CD4-positive, alpha-beta memory T cell (primary cell): ENCODE data around the gene CSNK1G1. TPM values are rescaled to one million over a fixed set of nuclear protein-coding genes. Genes with fewer than 3 reads are reported as not detected.
A peak's percentile ranks its signal among the peaks of the same experiment; 100 is the strongest.

Experiments
- CTCF ChIA-PET: fragments of 350-600 bp; sonication (Branson Sonifier 250); formaldehyde crosslinking; loops from one replicate; lab custom pipeline; 2021; ENCODE audit warnings: inconsistent platforms; ENCODE audit not compliant: partially characterized antibody; lab: Charles Lee
- POLR2A ChIA-PET: fragments of 350-600 bp; sonication (Branson Sonifier 250); formaldehyde crosslinking; loops from one replicate; lab custom pipeline; 2021; ENCODE audit not compliant: partially characterized antibody; lab: Charles Lee
- DNase-seq, 5 donors: peaks; one replicate each; pipeline versions ENCODE4 v3.0.0 to v3.0.0-alpha.2; 2020 to 2022; ENCODE audit warnings: mixed read lengths in 1 of 5
- H3K27ac ChIP-seq: one replicate; pipeline ENCODE4 v1.7.0; 2013; ENCODE audit warnings: low read depth, low read length
- H3K27me3 ChIP-seq: 2 replicates; pipeline ENCODE4 v1.7.0; 2013; ENCODE audit warnings: mild to moderate bottlenecking, low read length, moderate library complexity; ENCODE audit not compliant: insufficient read depth
- H3K36me3 ChIP-seq: 2 replicates; pipeline ENCODE4 v1.7.0; 2013; ENCODE audit warnings: mild to moderate bottlenecking, low read length, moderate library complexity; ENCODE audit not compliant: insufficient read depth
- H3K4me1 ChIP-seq: 2 replicates; pipeline ENCODE4 v1.7.0; 2013; ENCODE audit warnings: mild to moderate bottlenecking, low read length, moderate library complexity; ENCODE audit not compliant: insufficient read depth
- H3K4me3 ChIP-seq, 2 donors: one replicate each; pipeline ENCODE4 v1.7.0; 2013; ENCODE audit warnings: low read length in 2 of 2, mild to moderate bottlenecking in 1 of 2
- H3K9me3 ChIP-seq, 2 donors: one replicate each; pipeline ENCODE4 v1.7.0; 2013; ENCODE audit warnings: low read length in 2 of 2, control low read depth in 1 of 2; ENCODE audit not compliant: control insufficient read depth in 1 of 2
- H3K27ac Mint-ChIP-seq, 7 donors: one replicate each; pipeline ENCODE4 v1.8.0; 2020 to 2021; ENCODE audit warnings: mixed read lengths in 7 of 7, mild to moderate bottlenecking in 6 of 7, inconsistent platforms in 3 of 7, moderate library complexity in 3 of 7
- H3K27me3 Mint-ChIP-seq, 2 donors: one replicate each; pipeline ENCODE4 v1.8.0; 2020 to 2021; ENCODE audit warnings: mixed read lengths in 2 of 2
- H3K36me3 Mint-ChIP-seq, 2 donors: one replicate each; pipeline ENCODE4 v1.8.0; 2020 to 2021; ENCODE audit warnings: mixed read lengths in 2 of 2, inconsistent platforms in 1 of 2, mild to moderate bottlenecking in 1 of 2
- H3K4me1 Mint-ChIP-seq, 4 donors: one replicate each; pipeline ENCODE4 v1.8.0; 2020 to 2021; ENCODE audit warnings: mixed read lengths in 4 of 4, mild to moderate bottlenecking in 1 of 4
- H3K4me3 Mint-ChIP-seq, 8 donors: one replicate each; pipeline ENCODE4 v1.8.0; 2020 to 2021; ENCODE audit warnings: mixed read lengths in 8 of 8, mild to moderate bottlenecking in 7 of 8, moderate library complexity in 6 of 8, inconsistent platforms in 3 of 8
- H3K9me3 Mint-ChIP-seq, 8 donors: one replicate each; pipeline ENCODE4 v1.8.0; 2020 to 2021; ENCODE audit warnings: mixed read lengths in 8 of 8, mild to moderate bottlenecking in 5 of 8, inconsistent platforms in 3 of 8, moderate library complexity in 1 of 8
- intact Hi-C: fragments of 100-400 bp; cut with micrococcal nuclease; formaldehyde crosslinking; loops from one replicate; pipeline ENCODE4 v1.15.1; 2023
- polyA plus RNA-seq, 2 donors: library from polyadenylated mRNA; unstranded; fragments of 300-500 nt; fragmentation: Illumina TruSeq; gene quantifications; one replicate each; pipeline ENCODE4 v1.2.3, GENCODE V29; 2021
- total RNA-seq, 2 experiments: library from RNA; stranded (reverse); gene quantifications; one replicate each; pipeline ENCODE4 v1.2.3, GENCODE V29; 2021

CSNK1G1 gene
- total and polyA plus RNA-seq, 4 experiments from 2014 or later: 6.2 to 27.7 (median 24.1) TPM

DNA sequence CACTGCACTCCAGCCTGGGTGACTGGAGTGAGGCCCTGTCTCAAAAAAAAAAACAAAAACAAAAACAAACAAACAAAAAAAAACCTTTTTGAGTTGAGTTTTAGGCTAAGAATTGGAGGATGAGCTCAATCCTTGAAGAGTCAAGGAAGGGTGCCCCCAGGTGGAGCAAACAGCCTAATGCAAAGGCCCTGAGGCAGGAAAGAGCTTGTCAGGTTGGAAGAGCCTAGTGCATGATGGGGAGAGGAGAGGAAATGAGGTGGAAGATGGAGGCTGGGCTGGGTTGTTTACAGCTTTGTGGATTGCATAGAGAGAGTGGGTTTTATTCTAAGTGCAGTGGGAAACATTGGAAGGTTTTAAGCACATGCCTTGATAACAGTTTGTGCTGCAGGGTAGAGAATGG, 206.5 kb downstream of the CSNK1G1 start:
- H3K27ac ChIP-seq: no peak overlapping the region
- H3K4me1 Mint-ChIP-seq: peaks cover 14 to 35% (median 24%) of the 10 kb centered on the region in 4 donors
- peaks cover 34% of the 10 kb centered on the region for H3K4me1 ChIP-seq
- ChIA-PET CTCF (interaction anchor here (1.3 kb wide), 1 partner anchor 12 kb away, joined by 5 read pairs; no protein-coding TSS in a partner anchor), POLR2A (interaction anchor here (0.9 to 7.1 kb wide), 2 partner anchors 13 to 54 kb away, joined by 5 to 48 read pairs; partner anchors contain the start of genes CIAO2A, PPIB and SNX1)
- DNase-seq: no peak
- no peak overlapping the region for H3K4me3 ChIP-seq
- intact Hi-C loops: no loop called here
- H3K36me3 Mint-ChIP-seq: peaks cover 0 to 11% of the 10 kb centered on the region in 2 donors
- no peaks in the 10 kb centered on the region for H3K9me3 ChIP-seq
- H3K9me3 Mint-ChIP-seq: peaks cover 0 to 2% (median 0%) of the 10 kb centered on the region in 8 donors
- H3K4me3 Mint-ChIP-seq: peak overlapping the region; percentile 5 to 61 (median 32)
- H3K36me3 ChIP-seq: peaks cover 3% of the 10 kb centered on the region
- H3K27me3 Mint-ChIP-seq: peaks cover 5 to 8% of the 10 kb centered on the region in 2 donors
- peaks cover 6% of the 10 kb centered on the region for H3K27me3 ChIP-seq
- peak overlapping the region in 3 of 7 donors; percentile 29 to 62 (median 52) for H3K27ac Mint-ChIP-seq

DNA sequence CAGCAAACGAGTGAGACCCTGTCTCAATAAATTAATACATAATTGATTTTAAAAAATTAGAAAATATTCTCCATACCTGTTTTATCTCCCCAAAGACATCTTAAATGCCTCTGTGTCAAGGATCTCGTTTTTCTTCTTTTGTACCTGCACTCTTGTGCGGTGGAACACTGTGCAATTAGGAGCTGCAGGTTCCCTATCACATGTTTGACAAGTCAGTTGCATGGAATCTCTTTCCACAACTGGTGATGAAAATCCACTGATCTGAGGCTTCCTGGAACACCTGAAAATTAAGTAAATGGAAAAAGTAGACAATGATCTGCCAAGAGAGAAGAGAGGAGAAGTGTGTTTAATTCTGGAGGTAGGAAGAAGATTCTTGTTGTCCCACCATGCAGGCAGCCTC, 207.4 kb downstream of the CSNK1G1 start:
- H3K27ac ChIP-seq: no peak overlapping the region
- Mint-ChIP-seq H3K27me3 (peaks cover 5 to 8% of the 10 kb centered on the region in 2 donors), H3K4me3 (no peak overlapping the region), H3K9me3 (no peaks in the 10 kb centered on the region), H3K4me1 (peaks cover 13 to 31% (median 21%) of the 10 kb centered on the region in 4 donors), H3K36me3 (peaks cover 2 to 15% of the 10 kb centered on the region in 2 donors), H3K27ac (peak overlapping the region in 1 of 7 donors; percentile 3)
- H3K27me3 ChIP-seq: peaks cover 6% of the 10 kb centered on the region
- intact Hi-C loops: no loop called here
- peaks cover 3% of the 10 kb centered on the region for H3K36me3 ChIP-seq
- H3K4me1 ChIP-seq: peaks cover 30% of the 10 kb centered on the region
- H3K4me3 ChIP-seq: no peak overlapping the region
- no peaks in the 10 kb centered on the region for H3K9me3 ChIP-seq
- POLR2A ChIA-PET: interaction anchor here (1.4 kb wide), 1 partner anchor 14 kb away, joined by 4 read pairs; the partner anchor contains the start of gene PPIB
- DNase-seq: no peak
- CTCF ChIA-PET: interaction anchor here (1.3 kb wide), 1 partner anchor 11 kb away, joined by 5 read pairs; no protein-coding TSS in a partner anchor

DNA sequence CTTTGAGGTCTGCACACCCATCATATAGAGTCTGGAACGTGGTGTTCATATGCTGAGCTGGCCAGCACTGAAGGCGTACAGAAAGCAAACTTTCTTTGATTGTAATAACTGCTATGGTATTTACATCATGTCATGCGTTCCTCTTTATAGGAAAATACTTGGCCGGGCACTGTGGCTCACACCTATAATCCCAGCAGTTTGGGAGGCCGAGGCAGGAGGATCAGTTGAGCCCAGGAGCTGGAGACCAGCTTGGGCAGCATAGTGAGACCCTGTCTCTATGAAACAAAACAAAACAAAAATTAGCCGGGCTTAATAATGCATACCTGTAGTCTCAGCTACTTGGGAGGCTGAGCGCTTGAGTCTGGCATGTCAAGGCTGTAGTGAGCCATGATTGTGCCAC, 207.8 kb downstream of the CSNK1G1 start:
- H3K9me3 Mint-ChIP-seq: no peaks in the 10 kb centered on the region
- H3K4me1 ChIP-seq: peaks cover 26% of the 10 kb centered on the region

DNA sequence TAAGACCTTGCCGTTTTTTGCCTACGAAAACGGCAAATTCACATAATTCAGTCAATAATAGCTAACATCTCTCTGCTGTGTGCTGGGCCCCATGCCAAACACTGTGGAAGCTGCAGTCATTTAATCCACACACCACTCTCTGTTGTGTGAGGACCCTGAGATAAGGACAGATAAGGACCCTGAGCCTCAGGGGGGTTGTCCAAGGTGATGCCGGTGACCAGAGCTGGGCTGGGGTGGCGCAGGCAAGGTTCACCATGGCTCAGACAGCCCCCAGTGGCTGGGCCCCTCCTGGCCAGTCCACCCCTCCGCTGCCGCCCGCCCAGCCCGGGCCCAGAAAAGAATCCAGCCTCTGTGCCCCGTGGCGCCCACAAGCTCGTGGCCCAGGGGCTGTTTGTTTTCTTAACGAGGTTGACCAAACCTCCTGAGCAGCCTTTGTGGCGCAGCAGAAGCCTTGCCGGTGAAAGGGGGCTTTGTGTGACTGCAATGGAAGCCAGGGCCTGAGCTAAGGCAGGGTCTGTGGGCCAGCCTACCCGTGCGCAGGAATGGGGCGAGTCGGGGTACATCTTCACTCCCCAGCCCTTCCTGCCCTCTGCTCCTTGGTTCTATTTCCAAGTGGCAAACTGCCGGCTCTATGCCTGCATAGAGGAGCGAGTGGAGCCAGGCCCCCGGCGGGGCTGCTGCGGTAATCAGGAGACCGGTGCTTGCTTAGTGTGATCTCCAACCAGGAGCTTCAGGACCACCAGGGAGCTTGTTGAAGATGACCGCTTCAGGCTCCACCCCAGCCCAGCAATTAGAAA, 208.9 kb downstream of the CSNK1G1 start:
- Mint-ChIP-seq H3K4me1 (peaks cover 11 to 19% (median 13%) of the 10 kb centered on the region in 4 donors), H3K27me3 (peaks cover 1 to 3% of the 10 kb centered on the region in 2 donors), H3K4me3 (no peak overlapping the region), H3K36me3 (peaks cover 10 to 25% of the 10 kb centered on the region in 2 donors), H3K9me3 (no peaks in the 10 kb centered on the region), H3K27ac (no peak overlapping the region)
- Histone ChIP-seq H3K27ac (no peak overlapping the region), H3K9me3 (no peaks in the 10 kb centered on the region), H3K4me1 (peaks cover 16% of the 10 kb centered on the region), H3K36me3 (peaks cover 3% of the 10 kb centered on the region), H3K4me3 (no peak overlapping the region), H3K27me3 (no peaks in the 10 kb centered on the region)
- intact Hi-C loops: no loop called here
- no peak for DNase-seq
- ChIA-PET POLR2A (interaction anchor here (1.4 kb wide), 1 partner anchor 15 kb away, joined by 4 read pairs; the partner anchor contains the start of gene PPIB), CTCF (interaction anchor here (0.7 kb wide), 1 partner anchor 209 kb away, joined by 3 read pairs; the partner anchor contains the start of gene CSNK1G1)

More for the DNA sequence above, 207.8 kb downstream of the CSNK1G1 start:
- Mint-ChIP-seq H3K27me3 (peaks cover 3 to 5% of the 10 kb centered on the region in 2 donors), H3K4me3 (no peak overlapping the region), H3K36me3 (peaks cover 4 to 16% of the 10 kb centered on the region in 2 donors), H3K4me1 (peaks cover 11 to 27% (median 18%) of the 10 kb centered on the region in 4 donors), H3K27ac (no peak overlapping the region)
- H3K27ac ChIP-seq: no peak overlapping the region
- ChIA-PET POLR2A (interaction anchor here (0.6 to 1.4 kb wide), 2 partner anchors 14 to 315 kb away, joined by 3 to 4 read pairs; partner anchors contain the start of gene PPIB), CTCF (interaction anchor here (0.7 kb wide), 1 partner anchor 208 kb away, joined by 3 read pairs; the partner anchor contains the start of gene CSNK1G1)
- no peaks in the 10 kb centered on the region for H3K9me3 ChIP-seq
- no peak overlapping the region for H3K4me3 ChIP-seq
- H3K27me3 ChIP-seq: peaks cover 4% of the 10 kb centered on the region
- DNase-seq: no peak
- peaks cover 3% of the 10 kb centered on the region for H3K36me3 ChIP-seq
- intact Hi-C loops: no loop called here

DNA sequence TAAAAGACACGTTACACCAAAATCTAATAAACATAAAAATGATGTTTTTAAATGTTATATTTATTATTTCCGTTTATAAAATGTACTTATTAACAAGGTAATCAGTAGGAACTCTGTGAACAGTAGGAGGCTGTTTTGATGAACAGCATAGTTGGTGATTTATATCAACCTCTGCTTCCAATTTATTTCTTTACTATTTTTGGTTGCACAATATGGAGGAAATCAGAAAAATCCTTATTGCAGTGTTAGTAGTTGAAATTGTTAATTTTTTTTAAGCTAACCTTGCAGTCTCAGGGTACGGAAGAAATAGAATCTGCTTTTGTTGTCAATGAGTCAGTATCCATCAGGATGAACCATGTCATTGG, 209.5 kb downstream of the CSNK1G1 start:
- H3K4me1 ChIP-seq: peaks cover 12% of the 10 kb centered on the region
- H3K27me3 ChIP-seq: no peaks in the 10 kb centered on the region
- H3K9me3 Mint-ChIP-seq: no peaks in the 10 kb centered on the region
- ChIA-PET CTCF (no interaction called here), POLR2A (interaction anchor here (1.6 kb wide), 1 partner anchor 16 kb away, joined by 6 read pairs; the partner anchor contains the start of gene PPIB)
- no peaks in the 10 kb centered on the region for H3K9me3 ChIP-seq
- intact Hi-C loops: no loop called here
- no peak overlapping the region for H3K27ac ChIP-seq
- H3K4me3 Mint-ChIP-seq: no peak overlapping the region
- H3K27ac Mint-ChIP-seq: no peak overlapping the region
- H3K4me3 ChIP-seq: no peak overlapping the region
- H3K4me1 Mint-ChIP-seq: peaks cover 11 to 19% (median 13%) of the 10 kb centered on the region in 4 donors
- H3K36me3 Mint-ChIP-seq: peaks cover 15 to 30% of the 10 kb centered on the region in 2 donors
- no peak for DNase-seq
- peaks cover 1 to 3% of the 10 kb centered on the region in 2 donors for H3K27me3 Mint-ChIP-seq
- peaks cover 6% of the 10 kb centered on the region for H3K36me3 ChIP-seq

DNA sequence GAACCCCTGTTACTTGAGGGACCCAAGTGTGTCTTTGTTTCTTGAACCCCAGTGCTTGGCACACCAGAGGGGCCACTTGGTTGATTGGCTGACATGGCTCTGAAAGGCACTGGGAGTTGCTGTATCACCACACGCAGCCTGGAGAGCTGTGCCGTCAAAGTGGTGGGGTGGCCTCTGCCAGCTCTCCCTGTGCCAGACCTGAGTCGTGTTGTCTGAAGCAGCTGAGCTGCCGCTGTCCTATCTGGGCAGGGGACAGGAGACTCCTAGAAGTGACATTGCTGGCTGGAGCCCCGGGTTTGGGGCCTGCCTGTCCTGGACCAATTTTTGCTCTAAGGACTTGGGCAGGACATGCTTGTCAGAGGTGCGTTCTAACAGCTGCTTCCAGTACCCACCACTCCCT, 209.9 kb downstream of the CSNK1G1 start:
- Mint-ChIP-seq H3K27ac (no peak overlapping the region), H3K4me1 (peaks cover 10 to 15% (median 11%) of the 10 kb centered on the region in 4 donors), H3K27me3 (peaks cover 1 to 2% of the 10 kb centered on the region in 2 donors), H3K36me3 (peaks cover 19 to 35% of the 10 kb centered on the region in 2 donors), H3K4me3 (no peak overlapping the region), H3K9me3 (no peaks in the 10 kb centered on the region)
- no peaks in the 10 kb centered on the region for H3K27me3 ChIP-seq
- DNase-seq: no peak
- H3K36me3 ChIP-seq: peaks cover 10% of the 10 kb centered on the region
- ChIA-PET POLR2A (interaction anchor here (1.3 to 1.6 kb wide), 2 partner anchors 12 to 16 kb away, joined by 5 to 6 read pairs; partner anchors contain the start of gene PPIB), CTCF (interaction anchor here (3.6 kb wide), 1 partner anchor 8 kb away, joined by 28 read pairs; no protein-coding TSS in a partner anchor)
- intact Hi-C loops: no loop called here
- H3K27ac ChIP-seq: no peak overlapping the region
- H3K4me1 ChIP-seq: peaks cover 9% of the 10 kb centered on the region
- no peaks in the 10 kb centered on the region for H3K9me3 ChIP-seq
- H3K4me3 ChIP-seq: no peak overlapping the region
